HUES48 (cell line): ENCODE data around the gene PSAPL1.

Source experiments
- H3K27ac ChIP-seq: one replicate; pipeline ENCODE4 v1.7.0; 2013; ENCODE audit warnings: low read depth, low read length, inconsistent platforms
- H3K27me3 ChIP-seq: 2 replicates; pipeline ENCODE4 v1.6.1; 2013; ENCODE audit warnings: mild to moderate bottlenecking, low read length; ENCODE audit not compliant: control insufficient read depth, insufficient read depth
- H3K36me3 ChIP-seq: 2 replicates; pipeline ENCODE4 v1.6.1; 2013; ENCODE audit warnings: low read length; ENCODE audit not compliant: control insufficient read depth, insufficient read depth
- H3K4me1 ChIP-seq: 2 replicates; pipeline ENCODE4 v1.6.1; 2013; ENCODE audit warnings: mild to moderate bottlenecking, low read length; ENCODE audit not compliant: control insufficient read depth, insufficient read depth
- H3K4me3 ChIP-seq: 2 replicates; pipeline ENCODE4 v1.5.1; 2013; ENCODE audit warnings: mild to moderate bottlenecking, low read depth, low read length
- H3K9ac ChIP-seq: 2 replicates; pipeline ENCODE4 v1.6.1; 2013; ENCODE audit warnings: mild to moderate bottlenecking, low read depth, low read length, moderate library complexity
- H3K9me3 ChIP-seq: 2 replicates; pipeline ENCODE4 v1.6.1; 2013; ENCODE audit warnings: low read length; ENCODE audit not compliant: control insufficient read depth, insufficient read depth

PSAPL1 gene

GRCh38 chr4:7430965-7431695, 3.6 kb downstream of the PSAPL1 start:
- peaks cover 28% of the 10 kb centered on the region for H3K4me1 ChIP-seq
- no peak overlapping the region for H3K9ac ChIP-seq
- H3K9me3 ChIP-seq, result no peaks in the 10 kb centered on the region
- H3K27ac ChIP-seq, result no peak overlapping the region
- H3K36me3 ChIP-seq, result no peaks in the 10 kb centered on the region
- H3K27me3 ChIP-seq, result no peaks in the 10 kb centered on the region
- H3K4me3 ChIP-seq, result no peak overlapping the region

- Histone ChIP-seq H3K4me3 (no peak overlapping the region), H3K4me1 (peaks cover 28% of the 10 kb centered on the region), H3K9me3 (no peaks in the 10 kb centered on the region), H3K36me3 (no peaks in the 10 kb centered on the region), H3K9ac (no peak overlapping the region), H3K27me3 (no peaks in the 10 kb centered on the region), H3K27ac (no peak overlapping the region)
Measured at GRCh38 chr4:7430368-7430964, 4.3 kb downstream of the PSAPL1 start.

GRCh38 chr4:7429601-7430078, 5.1 kb downstream of the PSAPL1 start:
- H3K9ac ChIP-seq, result no peak overlapping the region
- no peaks in the 10 kb centered on the region for H3K27me3 ChIP-seq
- no peak overlapping the region for H3K4me3 ChIP-seq

GRCh38 chr4:7429069-7429416, 5.7 kb downstream of the PSAPL1 start:
- no peaks in the 10 kb centered on the region for H3K36me3 ChIP-seq
- H3K4me1 ChIP-seq, result peaks cover 28% of the 10 kb centered on the region
- H3K4me3 ChIP-seq, result no peak overlapping the region
- H3K9me3 ChIP-seq, result no peaks in the 10 kb centered on the region
- no peaks in the 10 kb centered on the region for H3K27me3 ChIP-seq
- no peak overlapping the region for H3K9ac ChIP-seq
- no peak overlapping the region for H3K27ac ChIP-seq

More at GRCh38 chr4:7429601-7430078, 5.1 kb downstream of the PSAPL1 start:
- no peaks in the 10 kb centered on the region for H3K9me3 ChIP-seq
- H3K4me1 ChIP-seq, result peaks cover 28% of the 10 kb centered on the region
- H3K27ac ChIP-seq, result no peak overlapping the region
- no peaks in the 10 kb centered on the region for H3K36me3 ChIP-seq

GRCh38 chr4:7428261-7429068, 6.3 kb downstream of the PSAPL1 start:
- no peak overlapping the region for H3K4me3 ChIP-seq
- H3K27me3 ChIP-seq, result no peaks in the 10 kb centered on the region
- peaks cover 28% of the 10 kb centered on the region for H3K4me1 ChIP-seq
- H3K9ac ChIP-seq, result no peak overlapping the region
- no peaks in the 10 kb centered on the region for H3K9me3 ChIP-seq
- H3K27ac ChIP-seq, result no peak overlapping the region
- H3K36me3 ChIP-seq, result no peaks in the 10 kb centered on the region

GRCh38 chr4:7427831-7428260, 6.9 kb downstream of the PSAPL1 start:
- Histone ChIP-seq H3K27ac (no peak overlapping the region), H3K9me3 (no peaks in the 10 kb centered on the region), H3K4me1 (peaks cover 28% of the 10 kb centered on the region), H3K36me3 (no peaks in the 10 kb centered on the region), H3K9ac (no peak overlapping the region), H3K4me3 (no peak overlapping the region), H3K27me3 (no peaks in the 10 kb centered on the region)

GRCh38 chr4:7427361-7427760, 7.4 kb downstream of the PSAPL1 start:
- H3K9ac ChIP-seq, result no peak overlapping the region
- no peaks in the 10 kb centered on the region for H3K27me3 ChIP-seq
- no peaks in the 10 kb centered on the region for H3K36me3 ChIP-seq
- no peaks in the 10 kb centered on the region for H3K9me3 ChIP-seq
- no peak overlapping the region for H3K27ac ChIP-seq
- peaks cover 28% of the 10 kb centered on the region for H3K4me1 ChIP-seq
- no peak overlapping the region for H3K4me3 ChIP-seq

- Histone ChIP-seq H3K9ac (no peak overlapping the region), H3K4me1 (peaks cover 28% of the 10 kb centered on the region), H3K9me3 (no peaks in the 10 kb centered on the region), H3K36me3 (no peaks in the 10 kb centered on the region), H3K4me3 (no peak overlapping the region), H3K27me3 (no peaks in the 10 kb centered on the region), H3K27ac (no peak overlapping the region)
Measured at GRCh38 chr4:7426525-7427171, 8.1 kb downstream of the PSAPL1 start.

- H3K36me3 ChIP-seq, result no peaks in the 10 kb centered on the region
- peaks cover 25% of the 10 kb centered on the region for H3K4me1 ChIP-seq
- H3K9me3 ChIP-seq, result no peaks in the 10 kb centered on the region
- no peak overlapping the region for H3K27ac ChIP-seq
- no peak overlapping the region for H3K4me3 ChIP-seq
- H3K27me3 ChIP-seq, result no peaks in the 10 kb centered on the region
- no peak overlapping the region for H3K9ac ChIP-seq
Measured at GRCh38 chr4:7425591-7426468, 8.9 kb downstream of the PSAPL1 start.

GRCh38 chr4:7425124-7425523, 9.6 kb downstream of the PSAPL1 start:
- no peak overlapping the region for H3K27ac ChIP-seq
- peaks cover 18% of the 10 kb centered on the region for H3K4me1 ChIP-seq
- no peaks in the 10 kb centered on the region for H3K36me3 ChIP-seq
- no peaks in the 10 kb centered on the region for H3K27me3 ChIP-seq
- H3K4me3 ChIP-seq, result no peak overlapping the region
- no peaks in the 10 kb centered on the region for H3K9me3 ChIP-seq
- H3K9ac ChIP-seq, result no peak overlapping the region
